ENCODE data around the gene COL5A1. TPM values are rescaled to one million over a fixed set of nuclear protein-coding genes. Genes with fewer than 3 reads are reported as not detected.
A peak's percentile ranks its signal among the peaks of the same experiment; 100 is the strongest.

The COL5A1 gene
- total RNA-seq, 5 donors from 2014 or later (not counting 1 experiment from before 2014, with no cell fraction given) = 0.18 to 2.3 (median 1.7) TPM

- H3K4me3 ChIP-seq (ENCODE audit: control insufficient read depth in 1 of 2, extremely low read depth in 1 of 2, low read length in 1 of 2) = no peak overlapping the region
- Mint-ChIP-seq H3K9me3 (no peaks in the 10 kb centered on the region), H3K36me3 (no peaks in the 10 kb centered on the region), H3K4me1 (peaks cover 0 to 2% (median 0%) of the 10 kb centered on the region in 3 donors), H3K4me3 (no peak overlapping the region), H3K27ac (no peak overlapping the region), H3K27me3 (peaks cover 12 to 15% of the 10 kb centered on the region in 2 donors)
- 85% methylated on average over 10 of the region's 22 CpGs for WGBS (ENCODE audit: insufficient coverage)
- DNase-seq = no peak
- peaks cover 0 to 5% of the 10 kb centered on the region in 2 experiments for H3K4me1 ChIP-seq (ENCODE audit: control insufficient read depth in 1 of 2, extremely low read depth in 1 of 2, insufficient read depth in 2 of 2, low read length in 2 of 2)
- H3K9me3 ChIP-seq = no peaks in the 10 kb centered on the region
- CTCF ChIA-PET = no interaction called here
- H3K36me3 ChIP-seq (ENCODE audit: control insufficient read depth in 2 of 2, extremely low read depth in 1 of 2, insufficient read depth in 1 of 2, low read length in 1 of 2) = no peaks in the 10 kb centered on the region
- no peak overlapping the region for H3K27ac ChIP-seq (ENCODE audit: low read length)
- no peak for ATAC-seq (replicated peaks in 1 of 4)
- peaks cover 0 to 52% of the 10 kb centered on the region in 2 experiments for H3K27me3 ChIP-seq (replicated peaks in 1 of 2; ENCODE audit: control insufficient read depth in 2 of 2, extremely low read depth in 1 of 2, insufficient read depth in 2 of 2, low read length in 1 of 2)
- POLR2A ChIA-PET = no interaction called here
Measured at GRCh38 chr9:134885001-134885678, 243.5 kb downstream of the COL5A1 start.

- H3K27ac ChIP-seq (ENCODE audit: low read length) = no peak overlapping the region
- WGBS (ENCODE audit: insufficient coverage) = 87% methylated on average over 24 of the region's 24 CpGs
- no peak for DNase-seq
- H3K27me3 Mint-ChIP-seq = peaks cover 11 to 15% of the 10 kb centered on the region in 2 donors
- no peaks in the 10 kb centered on the region for H3K9me3 ChIP-seq
- H3K36me3 ChIP-seq (ENCODE audit: control insufficient read depth in 2 of 2, extremely low read depth in 1 of 2, insufficient read depth in 1 of 2, low read length in 1 of 2) = no peaks in the 10 kb centered on the region
- peaks cover 0 to 5% of the 10 kb centered on the region in 2 experiments for H3K4me1 ChIP-seq (ENCODE audit: control insufficient read depth in 1 of 2, extremely low read depth in 1 of 2, insufficient read depth in 2 of 2, low read length in 2 of 2)
- H3K4me3 Mint-ChIP-seq = no peak overlapping the region
- CTCF ChIA-PET = no interaction called here
- no peaks in the 10 kb centered on the region for H3K9me3 Mint-ChIP-seq
- peaks cover 0 to 2% (median 0%) of the 10 kb centered on the region in 3 donors for H3K4me1 Mint-ChIP-seq
- ATAC-seq (replicated peaks in 1 of 4) = no peak
- H3K27ac Mint-ChIP-seq = no peak overlapping the region
- no peaks in the 10 kb centered on the region for H3K36me3 Mint-ChIP-seq
- POLR2A ChIA-PET = no interaction called here
- peaks cover 0 to 46% of the 10 kb centered on the region in 2 experiments for H3K27me3 ChIP-seq (replicated peaks in 1 of 2; ENCODE audit: control insufficient read depth in 2 of 2, extremely low read depth in 1 of 2, insufficient read depth in 2 of 2, low read length in 1 of 2)
- no peak overlapping the region for H3K4me3 ChIP-seq (ENCODE audit: control insufficient read depth in 1 of 2, extremely low read depth in 1 of 2, low read length in 1 of 2)
Measured at GRCh38 chr9:134885679-134886412, 244.2 kb downstream of the COL5A1 start.

GRCh38 chr9:134886413-134886913 is 244.9 kb downstream of the COL5A1 start:
- Mint-ChIP-seq H3K9me3 (no peaks in the 10 kb centered on the region), H3K4me1 (peaks cover 0 to 2% (median 0%) of the 10 kb centered on the region in 3 donors), H3K27ac (no peak overlapping the region), H3K36me3 (no peaks in the 10 kb centered on the region), H3K27me3 (peaks cover 11 to 16% of the 10 kb centered on the region in 2 donors), H3K4me3 (no peak overlapping the region)
- ATAC-seq (replicated peaks in 1 of 4) = no peak
- Histone ChIP-seq H3K36me3 (ENCODE audit: control insufficient read depth in 2 of 2, extremely low read depth in 1 of 2, insufficient read depth in 1 of 2, low read length in 1 of 2) (no peaks in the 10 kb centered on the region), H3K27ac (ENCODE audit: low read length) (no peak overlapping the region), H3K4me3 (ENCODE audit: control insufficient read depth in 1 of 2, extremely low read depth in 1 of 2, low read length in 1 of 2) (no peak overlapping the region), H3K4me1 (ENCODE audit: control insufficient read depth in 1 of 2, extremely low read depth in 1 of 2, insufficient read depth in 2 of 2, low read length in 2 of 2) (peaks cover 0 to 5% of the 10 kb centered on the region in 2 experiments), H3K27me3 (replicated peaks in 1 of 2; ENCODE audit: control insufficient read depth in 2 of 2, extremely low read depth in 1 of 2, insufficient read depth in 2 of 2, low read length in 1 of 2) (peaks cover 0 to 49% of the 10 kb centered on the region in 2 experiments), H3K9me3 (no peaks in the 10 kb centered on the region)
- POLR2A ChIA-PET = no interaction called here
- DNase-seq = peak in 1 of 35 experiments; percentile 9
- CTCF ChIA-PET = no interaction called here
- 89% methylated on average over 6 of the region's 11 CpGs for WGBS (ENCODE audit: insufficient coverage)

- ATAC-seq (replicated peaks in 1 of 4) = no peak
Measured at GRCh38 chr9:134887219-134887618, 245.6 kb downstream of the COL5A1 start.

GRCh38 chr9:134887686-134888602 is 246.3 kb downstream of the COL5A1 start:
- Mint-ChIP-seq H3K27ac (no peak overlapping the region), H3K4me1 (peaks cover 0 to 2% (median 0%) of the 10 kb centered on the region in 3 donors), H3K9me3 (no peaks in the 10 kb centered on the region), H3K36me3 (no peaks in the 10 kb centered on the region), H3K27me3 (peaks cover 11 to 29% of the 10 kb centered on the region in 2 donors), H3K4me3 (no peak overlapping the region)
- CTCF ChIA-PET = no interaction called here
- H3K36me3 ChIP-seq (ENCODE audit: control insufficient read depth in 2 of 2, extremely low read depth in 1 of 2, insufficient read depth in 1 of 2, low read length in 1 of 2) = no peaks in the 10 kb centered on the region
- no peak overlapping the region for H3K27ac ChIP-seq (ENCODE audit: low read length)
- H3K27me3 ChIP-seq (replicated peaks in 1 of 2; ENCODE audit: control insufficient read depth in 2 of 2, extremely low read depth in 1 of 2, insufficient read depth in 2 of 2, low read length in 1 of 2) = peaks cover 0 to 58% of the 10 kb centered on the region in 2 experiments
- no peak overlapping the region for H3K4me3 ChIP-seq (ENCODE audit: control insufficient read depth in 1 of 2, extremely low read depth in 1 of 2, low read length in 1 of 2)
- DNase-seq (peak in 1 of 35 experiments; percentile 11), ATAC-seq (replicated peaks in 1 of 4) (no peak)
- 45% methylated on average over 19 of the region's 27 CpGs for WGBS (ENCODE audit: insufficient coverage)
- peaks cover 0 to 5% of the 10 kb centered on the region in 2 experiments for H3K4me1 ChIP-seq (ENCODE audit: control insufficient read depth in 1 of 2, extremely low read depth in 1 of 2, insufficient read depth in 2 of 2, low read length in 2 of 2)
- no peaks in the 10 kb centered on the region for H3K9me3 ChIP-seq
- POLR2A ChIA-PET = no interaction called here

More at GRCh38 chr9:134887219-134887618, 245.6 kb downstream of the COL5A1 start:
- Mint-ChIP-seq H3K4me1 (peaks cover 0 to 2% (median 0%) of the 10 kb centered on the region in 3 donors), H3K27me3 (peaks cover 11 to 24% of the 10 kb centered on the region in 2 donors), H3K4me3 (no peak overlapping the region), H3K36me3 (no peaks in the 10 kb centered on the region), H3K27ac (no peak overlapping the region), H3K9me3 (no peaks in the 10 kb centered on the region)
- no peaks in the 10 kb centered on the region for H3K9me3 ChIP-seq
- no peaks in the 10 kb centered on the region for H3K36me3 ChIP-seq (ENCODE audit: control insufficient read depth in 2 of 2, extremely low read depth in 1 of 2, insufficient read depth in 1 of 2, low read length in 1 of 2)
- peaks cover 0 to 5% of the 10 kb centered on the region in 2 experiments for H3K4me1 ChIP-seq (ENCODE audit: control insufficient read depth in 1 of 2, extremely low read depth in 1 of 2, insufficient read depth in 2 of 2, low read length in 2 of 2)
- no peak overlapping the region for H3K4me3 ChIP-seq (ENCODE audit: control insufficient read depth in 1 of 2, extremely low read depth in 1 of 2, low read length in 1 of 2)
- peaks cover 0 to 54% of the 10 kb centered on the region in 2 experiments for H3K27me3 ChIP-seq (replicated peaks in 1 of 2; ENCODE audit: control insufficient read depth in 2 of 2, extremely low read depth in 1 of 2, insufficient read depth in 2 of 2, low read length in 1 of 2)
- ChIA-PET POLR2A (no interaction called here), CTCF (no interaction called here)
- H3K27ac ChIP-seq (ENCODE audit: low read length) = no peak overlapping the region
- WGBS (ENCODE audit: insufficient coverage) = 75% methylated on average over 6 of the region's 10 CpGs
- DNase-seq = no peak

Data from T-cell (primary cell).